Subcutaneous abdominal adipose tissue (tissue), 5 donors: ENCODE measurements around the gene CLSTN2.

Source experiments
- H3K27ac ChIP-seq: one replicate; pipeline ENCODE4 v1.7.0; 2013; ENCODE audit warnings: low read depth, mild to moderate bottlenecking, inconsistent platforms, low read length, moderate library complexity
- H3K27me3 ChIP-seq, 5 donors: one replicate each; pipeline ENCODE4 v1.7.0; 2013; ENCODE audit warnings: low read length in 5 of 5, inconsistent platforms in 1 of 5; ENCODE audit not compliant: control insufficient read depth in 5 of 5, insufficient read depth in 4 of 5
- H3K36me3 ChIP-seq, 5 donors: one replicate each; pipeline ENCODE4 v1.7.0; 2013; ENCODE audit warnings: low read length in 5 of 5; ENCODE audit not compliant: control insufficient read depth in 5 of 5, insufficient read depth in 5 of 5
- H3K4me1 ChIP-seq, 5 donors: one replicate each; pipeline ENCODE4 v1.7.0; 2013; ENCODE audit warnings: low read length in 5 of 5, mild to moderate bottlenecking in 3 of 5, moderate library complexity in 1 of 5; ENCODE audit not compliant: control insufficient read depth in 5 of 5, insufficient read depth in 5 of 5
- H3K4me3 ChIP-seq, 5 donors: one replicate each; pipeline ENCODE4 v1.7.0; 2013; ENCODE audit warnings: low read length in 5 of 5, low read depth in 1 of 5
- H3K9ac ChIP-seq, 5 donors: one replicate each; pipeline ENCODE4 v1.7.0; 2013; ENCODE audit warnings: low read length in 5 of 5, mild to moderate bottlenecking in 4 of 5, moderate library complexity in 3 of 5
- H3K9me3 ChIP-seq, 5 donors: one replicate each; pipeline ENCODE4 v1.7.0; 2013; ENCODE audit warnings: low read length in 5 of 5; ENCODE audit not compliant: control insufficient read depth in 5 of 5
- donor health status: healthy.
- donor health status: healthy.
- donor health status: healthy.
- donor health status: healthy.
- donor health status: healthy.

The CLSTN2 gene

DNA sequence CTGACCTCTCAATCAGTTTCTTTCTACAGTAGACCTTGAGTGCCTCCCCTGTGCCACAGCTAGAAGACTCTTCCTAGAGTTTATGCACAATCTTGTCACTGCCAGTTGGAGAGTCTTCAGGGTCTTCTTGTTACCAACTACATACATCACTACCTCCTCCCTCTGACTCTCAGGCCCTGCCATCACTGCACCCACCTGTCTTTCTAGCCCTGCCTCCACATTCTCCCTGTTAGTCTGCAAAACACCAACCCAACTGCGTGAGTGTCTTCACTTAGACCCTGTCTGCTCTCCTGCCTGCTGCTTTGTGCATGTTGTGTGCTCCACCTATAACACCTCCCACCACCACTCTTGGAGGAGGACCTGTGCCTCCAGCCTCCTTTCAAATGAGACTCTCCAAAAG, 34.4 kb downstream of the CLSTN2 start:
- Histone ChIP-seq H3K27me3 (no peaks in the 10 kb centered on the region), H3K36me3 (no peaks in the 10 kb centered on the region), H3K4me1 (peaks cover 0 to 8% (median 0%) of the 10 kb centered on the region in 5 donors), H3K9ac (no peak overlapping the region), H3K4me3 (no peak overlapping the region), H3K27ac (no peak overlapping the region), H3K9me3 (no peaks in the 10 kb centered on the region)

DNA sequence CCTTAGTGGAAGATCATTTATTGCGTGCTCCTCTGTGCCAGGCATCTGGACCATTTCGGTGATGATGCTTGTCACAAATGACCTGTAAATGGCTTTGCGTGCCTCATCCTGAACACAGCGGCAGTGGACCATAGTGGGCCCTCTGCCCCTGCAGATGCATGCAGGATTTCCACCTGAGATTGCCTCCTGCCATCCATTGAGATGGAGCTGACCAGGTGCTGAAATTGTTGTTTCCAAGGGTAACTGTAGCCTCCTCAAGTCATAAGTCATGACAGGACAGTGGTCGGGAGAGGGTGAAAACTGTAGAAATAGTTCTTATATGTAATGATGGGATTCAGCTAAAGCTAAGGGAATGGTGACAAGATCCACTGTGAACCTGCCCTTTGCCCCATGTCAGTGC, 35.5 kb downstream of the CLSTN2 start:
- Histone ChIP-seq H3K9ac (no peak overlapping the region), H3K9me3 (no peaks in the 10 kb centered on the region), H3K27me3 (no peaks in the 10 kb centered on the region), H3K4me1 (peaks cover 0 to 6% (median 0%) of the 10 kb centered on the region in 5 donors), H3K27ac (no peak overlapping the region), H3K4me3 (no peak overlapping the region), H3K36me3 (no peaks in the 10 kb centered on the region)

DNA sequence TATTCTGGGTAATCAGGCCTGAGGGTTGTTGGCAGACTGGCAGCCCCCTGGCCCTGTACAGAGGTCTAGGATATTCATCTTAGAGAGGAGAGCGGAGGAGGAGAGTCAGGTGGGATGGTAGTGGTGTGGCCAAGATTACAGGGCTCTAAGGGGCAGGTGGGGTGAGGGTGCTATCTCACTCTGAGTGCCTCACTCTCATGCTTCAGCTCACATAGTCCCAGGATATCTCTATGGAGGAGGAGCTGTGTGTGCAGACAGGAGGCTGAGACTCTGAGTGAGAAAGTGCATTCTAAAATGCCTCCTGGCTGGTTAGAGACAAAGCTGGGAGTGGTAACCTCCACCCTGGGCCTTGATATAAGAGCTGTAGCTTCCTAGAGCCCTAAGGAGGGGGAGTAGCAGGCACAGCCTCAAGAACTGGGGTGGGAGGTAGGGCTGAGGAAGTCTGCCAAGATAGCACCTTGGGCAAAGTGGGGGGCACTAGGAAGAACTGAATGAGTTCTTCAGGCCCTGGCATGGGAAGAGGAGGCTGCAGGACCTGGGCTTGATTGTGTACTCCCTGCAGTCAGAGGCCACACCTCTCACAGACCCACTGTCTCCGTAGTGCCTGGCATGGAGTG, 39.9 kb downstream of the CLSTN2 start:
- no peak overlapping the region for H3K27ac ChIP-seq
- peaks cover 0 to 31% (median 5%) of the 10 kb centered on the region in 5 donors for H3K4me1 ChIP-seq
- H3K4me3 ChIP-seq, result no peak overlapping the region
- H3K9ac ChIP-seq, result no peak overlapping the region
- H3K36me3 ChIP-seq, result no peaks in the 10 kb centered on the region
- H3K27me3 ChIP-seq, result no peaks in the 10 kb centered on the region
- H3K9me3 ChIP-seq, result no peaks in the 10 kb centered on the region

DNA sequence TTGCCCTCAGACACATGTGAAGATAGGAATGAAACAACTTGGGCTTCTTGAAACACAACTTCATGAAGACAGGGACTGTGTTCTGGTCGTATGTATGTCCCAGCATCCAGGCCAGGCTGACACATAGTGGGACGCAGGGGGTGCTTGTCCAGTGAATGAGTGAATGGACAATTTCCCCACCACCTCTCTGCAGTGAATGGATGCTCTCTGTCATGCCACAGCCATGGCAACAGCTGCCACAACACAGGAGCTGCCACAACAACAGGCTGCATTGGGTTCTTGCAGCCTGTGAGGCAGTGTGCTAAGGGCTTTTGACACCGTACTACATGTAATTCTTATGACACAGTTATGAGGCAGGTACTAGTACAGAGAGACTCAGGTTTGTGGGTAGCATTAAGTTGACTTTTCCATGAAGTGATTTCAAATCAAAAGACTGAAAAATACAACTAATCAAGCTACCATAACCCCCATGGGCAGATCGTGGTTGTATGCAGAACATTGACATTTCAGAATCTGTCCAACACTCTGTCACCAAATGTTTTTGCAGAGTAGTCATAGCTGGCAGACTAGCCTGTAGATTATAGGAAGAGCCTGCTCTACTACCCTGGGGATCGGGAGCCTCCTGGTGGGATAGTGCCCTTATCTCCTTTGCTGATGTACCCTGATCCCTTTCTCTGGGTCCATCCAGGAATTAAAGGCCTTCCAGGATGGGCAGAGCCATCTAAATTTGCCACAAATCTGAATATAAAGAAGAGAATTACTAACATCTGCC, 40.8 kb downstream of the CLSTN2 start:
- H3K9ac ChIP-seq, result no peak overlapping the region
- H3K27me3 ChIP-seq, result no peaks in the 10 kb centered on the region
- no peak overlapping the region for H3K27ac ChIP-seq
- no peaks in the 10 kb centered on the region for H3K9me3 ChIP-seq
- H3K4me1 ChIP-seq, result peaks cover 0 to 29% (median 5%) of the 10 kb centered on the region in 5 donors
- H3K4me3 ChIP-seq, result no peak overlapping the region
- no peaks in the 10 kb centered on the region for H3K36me3 ChIP-seq

DNA sequence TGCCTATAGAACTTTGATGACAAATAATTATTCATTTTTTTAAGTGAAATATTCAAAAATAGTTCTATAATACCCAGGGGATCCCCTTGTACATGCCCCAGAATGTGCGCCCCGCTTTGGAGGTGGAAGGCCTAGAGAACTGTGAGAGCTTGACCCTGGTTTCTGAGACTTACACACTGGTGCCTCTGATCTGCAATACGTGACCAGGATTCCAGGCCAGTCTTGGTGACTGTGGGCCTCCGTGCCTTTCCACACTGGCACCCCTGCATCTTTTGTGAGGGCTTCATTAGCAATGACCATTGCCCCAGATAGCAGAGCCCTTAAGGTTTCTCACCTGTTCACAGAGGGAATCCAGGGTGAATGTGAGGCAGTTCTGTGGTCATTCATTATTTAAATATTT, 44.0 kb downstream of the CLSTN2 start:
- Histone ChIP-seq H3K4me1 (peaks cover 0 to 29% (median 5%) of the 10 kb centered on the region in 5 donors), H3K9ac (no peak overlapping the region), H3K36me3 (no peaks in the 10 kb centered on the region), H3K4me3 (no peak overlapping the region), H3K27me3 (no peaks in the 10 kb centered on the region), H3K9me3 (no peaks in the 10 kb centered on the region), H3K27ac (no peak overlapping the region)

DNA sequence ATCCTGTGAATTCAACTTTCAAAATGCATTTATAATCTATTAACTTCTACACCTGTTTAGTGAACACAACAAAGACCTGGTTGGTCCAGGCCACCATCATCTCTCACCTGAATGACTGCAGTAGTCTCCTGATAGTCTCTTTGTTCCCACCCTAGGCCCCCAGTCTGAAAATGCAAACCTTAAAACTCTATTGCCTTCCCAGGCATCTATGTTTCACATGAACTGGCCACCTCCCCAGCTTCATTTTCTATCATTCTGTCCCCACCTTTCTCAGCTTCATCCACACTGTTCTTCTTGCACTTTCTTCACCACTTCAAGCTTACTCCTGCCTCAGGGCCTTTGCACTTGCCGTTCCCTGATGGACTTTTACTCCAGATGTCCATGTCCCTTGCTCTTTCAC, 45.0 kb downstream of the CLSTN2 start:
- Histone ChIP-seq H3K9ac (no peak overlapping the region), H3K27ac (no peak overlapping the region), H3K27me3 (no peaks in the 10 kb centered on the region), H3K36me3 (no peaks in the 10 kb centered on the region), H3K4me1 (peaks cover 0 to 29% (median 5%) of the 10 kb centered on the region in 5 donors), H3K4me3 (no peak overlapping the region), H3K9me3 (no peaks in the 10 kb centered on the region)

DNA sequence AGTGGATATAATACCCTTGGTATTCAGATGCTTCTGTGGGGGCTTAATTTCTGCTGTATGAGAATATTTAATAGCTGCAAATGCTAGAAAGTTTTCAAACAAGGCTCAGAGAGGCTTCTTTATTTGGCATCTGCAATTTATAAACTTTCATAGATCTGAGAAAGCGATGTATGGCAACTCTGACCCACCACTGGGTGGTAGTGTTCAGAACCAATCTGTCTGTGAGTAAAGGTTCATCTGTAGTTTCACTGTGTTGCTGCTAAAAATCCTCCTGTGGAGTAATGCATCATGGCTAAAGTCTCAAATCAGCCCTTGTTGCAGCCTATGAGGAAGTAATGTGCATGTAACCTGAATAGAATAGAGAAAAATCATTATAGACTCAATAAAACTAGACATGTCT, 47.4 kb downstream of the CLSTN2 start:
- Histone ChIP-seq H3K9ac (no peak overlapping the region), H3K4me1 (peaks cover 0 to 18% (median 5%) of the 10 kb centered on the region in 5 donors), H3K4me3 (no peak overlapping the region), H3K27ac (no peak overlapping the region), H3K36me3 (no peaks in the 10 kb centered on the region), H3K27me3 (no peaks in the 10 kb centered on the region), H3K9me3 (no peaks in the 10 kb centered on the region)

DNA sequence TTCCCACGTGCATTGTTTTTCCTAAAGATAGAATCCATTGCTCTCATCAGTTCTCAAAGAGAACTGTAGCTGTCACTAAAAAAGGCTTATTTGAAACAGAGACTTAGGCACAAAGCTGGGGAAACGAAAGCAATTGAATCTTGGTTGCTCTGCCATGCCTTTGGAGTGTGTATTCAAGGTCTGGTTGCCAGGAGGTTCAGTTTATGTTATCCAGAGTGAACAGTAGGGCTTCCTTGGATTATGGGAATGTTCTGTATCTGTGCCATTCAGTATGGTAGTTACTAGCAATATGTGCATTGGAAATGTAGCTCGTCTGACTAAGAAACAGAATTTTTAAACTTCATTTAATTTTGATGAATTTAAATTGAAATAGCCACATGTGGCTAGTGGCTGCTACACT, 50.6 kb downstream of the CLSTN2 start:
- no peak overlapping the region for H3K9ac ChIP-seq
- H3K4me3 ChIP-seq, result no peak overlapping the region
- H3K27ac ChIP-seq, result no peak overlapping the region
- H3K36me3 ChIP-seq, result no peaks in the 10 kb centered on the region
- no peaks in the 10 kb centered on the region for H3K27me3 ChIP-seq
- no peaks in the 10 kb centered on the region for H3K4me1 ChIP-seq
- H3K9me3 ChIP-seq, result no peaks in the 10 kb centered on the region

DNA sequence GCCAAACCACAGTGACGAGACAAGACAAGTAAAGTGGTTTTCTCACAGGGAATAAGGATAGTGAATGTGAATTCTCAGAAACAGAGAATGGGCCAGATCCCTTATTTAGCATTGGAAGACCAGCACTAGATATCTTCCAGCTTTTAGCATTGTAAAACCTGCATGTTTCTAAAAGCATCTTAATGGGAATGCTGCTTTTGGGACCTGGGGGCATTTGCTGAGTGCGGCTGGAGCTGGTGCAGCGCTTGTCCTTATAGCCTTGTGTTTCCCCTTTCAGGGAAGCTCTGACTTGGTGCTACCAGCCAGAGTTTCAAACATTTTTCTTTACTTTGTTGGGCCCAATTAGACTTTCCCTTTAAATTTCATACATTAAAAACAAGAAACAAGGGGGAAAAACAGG, 52.9 kb downstream of the CLSTN2 start:
- Histone ChIP-seq H3K4me1 (no peaks in the 10 kb centered on the region), H3K9ac (no peak overlapping the region), H3K27ac (no peak overlapping the region), H3K36me3 (no peaks in the 10 kb centered on the region), H3K27me3 (no peaks in the 10 kb centered on the region), H3K4me3 (no peak overlapping the region), H3K9me3 (no peaks in the 10 kb centered on the region)

DNA sequence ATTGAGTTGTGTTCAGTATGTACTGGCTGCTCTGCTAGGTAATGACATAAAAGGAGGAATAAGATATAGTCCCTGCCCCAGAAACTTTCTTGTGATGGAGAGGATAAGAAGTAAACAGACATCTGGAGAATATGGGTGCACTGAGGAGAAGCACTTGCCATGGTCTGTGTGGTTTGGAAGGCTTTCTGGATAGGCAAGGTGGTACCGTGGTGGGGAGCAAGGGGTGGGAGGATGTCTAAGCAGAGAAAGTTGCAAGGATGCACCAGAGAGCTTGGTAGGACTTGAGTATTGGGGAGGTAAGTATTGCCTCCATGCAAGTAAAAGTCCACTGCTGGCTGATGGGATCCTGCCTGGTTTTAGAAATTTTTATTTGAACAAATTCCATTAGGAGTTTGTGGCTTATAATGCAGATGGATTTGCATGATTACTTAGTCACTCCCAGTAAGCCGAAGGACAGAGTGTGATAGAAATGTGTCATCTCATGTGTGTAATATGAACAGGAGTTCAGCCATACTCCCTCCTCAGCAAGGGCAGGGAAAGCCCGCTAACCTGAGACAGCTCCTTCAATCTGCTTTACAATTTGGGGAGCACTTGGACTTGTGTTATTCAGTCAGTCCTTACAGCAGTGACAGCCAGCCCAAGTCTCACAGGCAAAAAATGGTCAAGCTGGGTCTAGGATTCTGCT, 53.6 kb downstream of the CLSTN2 start:
- H3K36me3 ChIP-seq, result no peaks in the 10 kb centered on the region
- H3K9me3 ChIP-seq, result no peaks in the 10 kb centered on the region
- no peak overlapping the region for H3K27ac ChIP-seq
- H3K9ac ChIP-seq, result no peak overlapping the region
- no peak overlapping the region for H3K4me3 ChIP-seq
- no peaks in the 10 kb centered on the region for H3K27me3 ChIP-seq
- no peaks in the 10 kb centered on the region for H3K4me1 ChIP-seq
